ENCODE data around the gene KCMF1.
A peak's percentile ranks its signal among the peaks of the same experiment; 100 is the strongest.

KCMF1 gene

GRCh38 chr2:84986018-84986417 is 15.1 kb downstream of the KCMF1 start:
- DNase-seq (ENCODE audit: low read depth), result no peak

- DNase-seq (ENCODE audit: low read depth), result no peak
Measured at GRCh38 chr2:84989422-84989821, 18.5 kb downstream of the KCMF1 start.

DNA sequence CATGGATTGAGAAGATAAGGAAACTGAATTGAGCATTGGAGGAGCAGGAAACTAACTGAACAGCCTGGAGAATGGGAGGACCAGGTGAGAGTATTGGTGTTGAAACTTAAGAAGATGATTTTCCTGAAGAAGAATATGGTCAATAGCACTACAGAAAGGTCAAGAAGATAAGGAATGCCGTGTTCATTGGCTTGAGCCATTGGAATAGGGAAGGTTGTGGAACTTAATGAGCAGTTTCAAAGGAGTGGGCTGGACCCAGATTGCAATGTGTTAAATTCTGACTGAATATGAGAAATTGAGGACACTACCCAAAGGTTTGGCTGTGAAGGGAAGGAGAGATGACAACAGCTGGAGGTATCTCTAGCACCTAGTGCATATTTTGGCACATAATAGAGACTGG is 19.0 kb downstream of the KCMF1 start:
- no peak for DNase-seq (ENCODE audit: low read depth)

DNA sequence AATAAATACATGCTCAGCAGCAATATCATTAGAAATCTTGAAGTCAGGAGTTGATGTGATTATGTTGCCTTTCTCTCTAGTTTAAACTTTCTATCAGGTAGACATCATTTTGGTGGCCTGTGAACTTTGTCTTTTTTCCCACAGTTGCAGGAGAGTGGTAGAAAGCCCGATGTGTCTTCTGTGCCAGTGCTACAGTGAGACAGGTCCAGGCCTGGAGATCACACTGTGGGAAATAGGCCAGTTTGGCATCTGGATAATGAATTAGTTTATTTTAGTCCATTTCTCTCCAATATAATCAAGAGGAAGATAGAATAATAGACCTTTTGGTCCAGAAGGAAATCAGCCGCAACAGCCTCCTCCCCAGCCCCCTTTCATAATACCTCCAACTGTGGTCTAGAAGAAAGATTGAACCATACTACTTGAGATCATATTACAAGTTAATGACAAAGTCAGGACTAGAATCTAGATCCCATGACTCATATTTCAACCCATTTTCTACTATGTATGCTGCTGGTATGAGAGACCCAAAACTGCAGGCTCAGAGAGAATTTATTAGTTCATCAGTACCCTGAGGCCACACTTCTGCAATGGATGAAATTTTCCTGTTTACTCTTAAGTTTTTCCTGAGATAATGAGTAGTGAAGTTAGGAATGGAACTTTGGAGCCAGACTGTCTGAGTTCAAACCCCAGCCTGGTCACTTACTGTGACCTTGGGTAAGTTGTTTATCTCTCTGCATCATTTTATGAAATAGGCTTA is 20.6 kb downstream of the KCMF1 start:
- peak; percentile 96 for DNase-seq (ENCODE audit: low read depth)

GRCh38 chr2:84995826-84996225 is 24.9 kb downstream of the KCMF1 start:
- DNase-seq (ENCODE audit: low read depth), result no peak

DNA sequence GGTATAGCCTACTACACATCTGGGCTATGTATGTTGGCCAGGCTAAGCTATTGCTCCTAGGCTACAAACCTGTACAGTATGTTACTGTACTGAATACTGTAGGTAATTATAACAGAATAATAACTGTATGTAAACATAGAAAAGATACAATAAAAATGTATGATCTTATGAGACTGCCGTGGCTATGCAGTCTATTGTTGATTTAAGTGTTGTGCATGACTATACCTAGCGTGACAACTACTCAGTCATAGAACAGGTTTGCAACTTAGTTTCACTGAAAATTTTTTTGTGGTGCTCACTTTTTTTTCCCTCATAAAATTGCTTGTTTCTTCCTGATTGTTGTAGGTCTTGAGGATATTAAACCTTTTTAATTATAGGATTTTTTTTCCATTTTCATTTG is 25.9 kb downstream of the KCMF1 start:
- DNase-seq (ENCODE audit: low read depth), result no peak

DNA sequence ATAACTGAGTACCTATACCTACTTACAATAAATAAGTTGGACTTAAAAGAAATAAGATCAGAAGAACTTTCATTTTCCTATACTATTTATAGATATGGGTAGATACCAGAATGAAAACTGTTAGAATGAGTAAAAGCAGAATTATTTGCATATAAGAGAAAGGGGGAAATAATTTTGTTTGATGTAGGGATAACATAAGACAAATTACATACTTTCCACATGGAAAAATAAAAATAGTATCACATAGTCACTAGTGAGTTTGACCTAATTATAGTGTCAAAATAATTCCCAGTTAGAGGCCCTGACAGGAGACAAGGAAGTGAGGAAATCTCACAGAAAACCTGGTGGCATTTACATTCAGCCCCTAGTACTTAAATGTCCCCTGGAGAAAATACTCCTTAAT is 28.6 kb downstream of the KCMF1 start:
- no peak for DNase-seq (ENCODE audit: low read depth)

DNA sequence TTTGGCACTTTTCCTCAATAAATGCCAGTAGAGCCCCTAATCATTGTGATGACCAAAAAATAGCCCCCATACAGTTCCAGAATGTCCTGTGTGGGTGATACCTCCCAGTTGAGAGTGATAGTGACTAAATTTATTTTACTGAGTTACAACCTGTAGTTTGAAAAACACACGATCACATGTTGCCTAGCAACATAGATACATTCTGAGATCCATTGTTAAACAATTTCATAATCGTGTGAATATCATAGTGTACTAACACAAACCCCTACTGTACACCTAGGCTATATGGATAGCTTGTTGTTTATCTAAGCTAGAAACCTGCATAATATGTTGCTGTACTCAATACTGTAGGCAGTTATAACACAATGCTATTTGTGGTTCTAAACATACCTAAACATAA is 30.6 kb downstream of the KCMF1 start:
- no peak for DNase-seq (ENCODE audit: low read depth)

DNA sequence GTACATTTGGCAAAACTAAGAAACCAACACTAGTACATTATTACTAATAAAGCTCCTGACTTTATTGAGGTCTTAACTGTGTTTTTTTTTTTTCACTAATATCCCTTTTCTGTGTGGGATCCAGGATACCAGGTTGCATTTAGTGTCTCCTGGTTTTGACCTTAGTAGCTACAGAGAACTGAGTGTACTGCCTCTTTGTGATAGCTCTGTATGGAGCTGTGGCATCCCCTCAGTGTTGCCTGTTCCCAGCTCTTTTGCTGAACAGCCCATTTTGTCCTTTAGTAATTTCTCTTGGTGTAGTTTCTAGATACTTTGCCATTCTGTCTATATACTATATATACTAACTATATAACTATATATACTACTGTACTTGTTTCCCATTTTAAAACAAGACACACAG is 31.6 kb downstream of the KCMF1 start:
- no peak for DNase-seq (ENCODE audit: low read depth)

- no peak for DNase-seq (ENCODE audit: low read depth)
Measured at GRCh38 chr2:85008252-85008651, 37.3 kb downstream of the KCMF1 start.

DNA sequence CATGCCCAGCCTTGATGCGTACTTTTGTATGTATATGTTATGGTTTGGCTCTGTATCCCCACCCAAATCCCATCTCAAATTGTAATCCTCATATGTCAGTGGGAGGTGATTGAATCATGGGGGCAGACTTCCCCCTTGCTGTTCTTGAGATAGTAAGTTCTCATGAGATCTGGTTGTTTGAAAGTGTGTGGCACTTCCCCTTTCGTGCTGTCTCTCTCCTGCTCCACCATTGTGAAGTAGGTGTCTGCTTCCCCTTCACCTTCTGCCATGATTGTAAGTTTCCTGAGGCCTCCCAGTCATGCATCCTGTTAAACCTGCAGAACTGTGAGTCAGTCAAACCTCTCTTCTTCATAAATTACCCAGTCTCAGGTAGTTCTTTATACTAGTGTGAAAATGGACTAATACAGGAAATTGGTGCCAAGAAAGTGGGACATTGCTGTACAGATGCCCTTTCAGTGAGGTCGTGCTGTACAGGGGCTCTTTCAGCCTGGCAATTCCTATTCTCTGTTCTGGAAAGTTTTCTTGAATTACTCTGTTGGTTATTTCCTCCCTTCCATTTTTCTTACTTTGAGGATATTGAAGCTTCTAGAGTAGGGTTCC is 38.2 kb downstream of the KCMF1 start:
- DNase-seq (ENCODE audit: low read depth), result no peak

DNA sequence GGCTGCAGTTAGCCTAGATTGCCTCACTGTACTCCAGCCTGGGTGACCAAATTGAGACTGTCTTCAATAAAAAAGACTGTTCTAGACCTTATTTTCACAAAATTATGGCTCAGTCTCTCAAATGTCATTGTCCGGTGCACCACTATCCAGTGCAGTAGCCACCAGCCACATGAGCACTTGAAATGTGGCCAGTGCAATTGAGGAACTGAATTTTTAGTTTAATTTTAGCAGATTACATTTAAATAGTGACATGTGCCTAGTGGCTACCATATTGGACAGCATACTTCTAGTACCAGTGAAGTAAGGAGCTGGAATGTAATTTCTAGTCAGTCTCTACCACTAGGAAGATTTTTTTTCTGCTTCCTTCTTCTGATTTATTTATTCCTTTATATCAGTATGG is 39.4 kb downstream of the KCMF1 start:
- DNase-seq (ENCODE audit: low read depth), result no peak

- DNase-seq (ENCODE audit: low read depth), result no peak
Measured at GRCh38 chr2:85011098-85011497, 40.1 kb downstream of the KCMF1 start.

DNA sequence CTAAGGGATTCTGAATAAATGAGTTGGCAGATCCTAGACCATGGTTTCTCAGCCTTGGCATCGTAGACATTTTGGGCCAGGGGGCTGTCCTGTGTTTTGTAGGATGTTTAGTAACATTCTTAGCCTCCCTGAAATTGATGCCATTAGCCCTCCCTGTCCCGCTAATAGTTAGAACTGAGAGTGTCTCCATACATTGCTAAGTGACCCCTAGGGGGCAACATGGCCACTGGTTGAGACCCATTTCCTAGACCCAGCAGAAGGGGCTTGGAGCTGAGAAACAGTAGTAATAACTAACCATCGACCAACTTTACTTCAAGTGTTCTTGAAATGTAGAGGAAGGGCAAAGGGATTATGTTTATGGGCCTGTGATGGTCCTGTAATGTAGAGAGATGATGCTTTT is 40.8 kb downstream of the KCMF1 start:
- DNase-seq (ENCODE audit: low read depth), result no peak

- DNase-seq (ENCODE audit: low read depth), result no peak
Measured at GRCh38 chr2:85012431-85012830, 41.5 kb downstream of the KCMF1 start.

GRCh38 chr2:85012855-85013254 is 41.9 kb downstream of the KCMF1 start:
- DNase-seq (ENCODE audit: low read depth), result no peak

- no peak for DNase-seq (ENCODE audit: low read depth)
Measured at GRCh38 chr2:85015653-85016360, 44.8 kb downstream of the KCMF1 start.

GRCh38 chr2:85016446-85016845 is 45.5 kb downstream of the KCMF1 start:
- DNase-seq (ENCODE audit: low read depth), result no peak

- no peak for DNase-seq (ENCODE audit: low read depth)
Measured at GRCh38 chr2:85017411-85018048, 46.6 kb downstream of the KCMF1 start.

- DNase-seq (ENCODE audit: low read depth), result no peak
Measured at GRCh38 chr2:85018049-85018447, 47.1 kb downstream of the KCMF1 start.

DNA sequence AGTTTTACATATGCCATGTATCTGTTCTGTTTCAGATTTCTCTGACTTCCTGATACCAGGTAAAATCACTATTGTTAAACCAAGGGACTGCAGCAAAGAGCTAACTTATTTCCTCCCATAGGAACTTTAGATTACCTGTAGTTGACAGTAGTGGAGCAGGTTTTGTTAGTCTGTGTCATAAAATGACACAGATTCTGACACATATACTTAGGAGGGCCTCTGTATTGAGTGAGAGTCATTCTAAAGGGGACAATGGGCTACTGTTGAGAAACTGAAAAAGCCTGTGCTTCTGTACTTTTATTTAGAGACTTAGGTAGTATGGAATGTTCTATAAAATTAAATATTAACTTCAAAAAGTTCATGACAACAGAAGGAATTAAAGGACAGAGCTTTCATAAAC is 48.2 kb downstream of the KCMF1 start:
- DNase-seq (ENCODE audit: low read depth), result no peak

GRCh38 chr2:85022232-85022631 is 51.3 kb downstream of the KCMF1 start:
- no peak for DNase-seq (ENCODE audit: low read depth)
